ENCODE results near the gene GLCE.

DNA sequence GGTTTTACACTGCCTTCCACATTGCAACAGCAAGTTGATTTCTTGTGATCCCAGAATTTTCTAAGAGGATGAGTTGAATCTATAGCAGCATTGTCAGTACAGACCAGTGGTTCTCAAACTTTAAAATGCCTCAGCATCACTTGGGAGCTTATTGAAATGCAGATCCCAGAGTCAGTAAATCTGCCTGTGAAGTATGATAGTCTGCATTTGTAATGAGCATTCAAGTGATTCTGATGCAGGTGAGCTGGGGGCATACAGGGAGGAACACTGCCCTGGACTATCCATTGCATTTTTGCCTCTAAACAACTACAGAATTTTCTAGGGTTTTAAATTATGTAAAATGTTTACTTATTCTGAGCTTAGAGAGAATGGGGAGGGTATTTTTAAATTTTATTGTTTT is 110.8 kb downstream of the GLCE start:
- no peak for TF ChIP-seq TCF12 (IDR thresholded peaks at IDR 0.05; ENCODE audit: low read depth)
- TF ChIP-seq YY1 (IDR thresholded peaks at IDR 0.05; ENCODE audit: low read depth), result no peak
